Stimulated activated CD8-positive, alpha-beta memory T cell treated with anti-CD3 and anti-CD28 coated beads, Interleukin-2, amount 100 ng/mL, for 1 hour (primary cell): ENCODE results near the gene MSANTD2.
A peak's percentile ranks its signal among the peaks of the same experiment; 100 is the strongest.

Source experiments
- DNase-seq, 2 donors: peaks; one replicate each; pipeline ENCODE4 v3.0.0-alpha.2; 2020; ENCODE audit warnings: low read depth in 2 of 2

The MSANTD2 gene

DNA sequence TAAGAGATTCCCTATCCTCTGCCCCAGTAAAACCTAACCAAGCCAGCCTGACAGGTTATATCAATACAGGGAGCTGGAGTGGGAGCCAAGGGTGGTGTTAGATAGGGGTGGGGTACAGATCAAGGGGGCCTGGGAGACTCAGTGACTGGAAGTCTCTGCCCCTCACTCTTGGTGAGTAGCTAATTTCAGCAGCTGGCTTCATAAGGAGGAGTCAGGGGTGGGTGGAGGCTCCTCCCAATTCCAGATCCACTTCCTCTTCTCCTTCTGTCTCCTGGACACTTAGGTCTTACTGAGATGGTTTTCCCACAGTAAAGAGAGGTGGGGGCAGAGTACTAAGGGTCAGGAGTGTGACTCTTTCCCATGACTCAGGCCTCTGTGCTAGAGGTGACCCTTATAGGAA, 47.0 kb downstream of the MSANTD2 start:
- DNase-seq: no peak

DNA sequence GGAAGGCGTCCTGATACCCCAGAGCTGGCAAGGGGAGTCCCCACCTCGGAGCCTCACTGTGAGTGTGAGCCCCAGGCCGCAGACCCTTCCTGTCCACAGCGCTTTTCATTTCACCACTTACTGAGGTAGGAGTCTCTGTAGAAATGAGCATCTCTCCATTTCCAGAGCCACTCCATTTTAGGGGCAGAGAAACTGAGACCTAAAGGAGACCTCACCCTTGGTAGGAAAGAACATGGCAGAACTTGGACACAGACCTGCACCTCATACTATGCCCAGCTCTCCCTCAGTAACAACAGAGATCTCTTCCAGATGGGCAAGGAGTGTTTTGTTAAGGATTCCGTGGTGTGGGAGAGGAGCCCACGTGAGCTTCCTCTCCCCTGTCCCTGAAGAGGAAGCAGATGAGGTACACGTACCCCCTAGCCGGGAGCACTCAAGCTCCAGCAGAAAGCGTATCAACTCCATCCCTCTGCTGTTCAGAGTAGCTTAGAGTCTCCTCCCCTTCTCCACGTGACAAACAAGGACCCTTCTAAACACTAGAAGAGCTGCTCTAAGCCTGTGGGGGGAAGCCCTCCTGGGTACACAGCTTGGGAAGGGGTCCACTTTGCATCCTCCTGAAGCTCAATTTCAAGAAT, 47.6 kb downstream of the MSANTD2 start:
- no peak for DNase-seq

DNA sequence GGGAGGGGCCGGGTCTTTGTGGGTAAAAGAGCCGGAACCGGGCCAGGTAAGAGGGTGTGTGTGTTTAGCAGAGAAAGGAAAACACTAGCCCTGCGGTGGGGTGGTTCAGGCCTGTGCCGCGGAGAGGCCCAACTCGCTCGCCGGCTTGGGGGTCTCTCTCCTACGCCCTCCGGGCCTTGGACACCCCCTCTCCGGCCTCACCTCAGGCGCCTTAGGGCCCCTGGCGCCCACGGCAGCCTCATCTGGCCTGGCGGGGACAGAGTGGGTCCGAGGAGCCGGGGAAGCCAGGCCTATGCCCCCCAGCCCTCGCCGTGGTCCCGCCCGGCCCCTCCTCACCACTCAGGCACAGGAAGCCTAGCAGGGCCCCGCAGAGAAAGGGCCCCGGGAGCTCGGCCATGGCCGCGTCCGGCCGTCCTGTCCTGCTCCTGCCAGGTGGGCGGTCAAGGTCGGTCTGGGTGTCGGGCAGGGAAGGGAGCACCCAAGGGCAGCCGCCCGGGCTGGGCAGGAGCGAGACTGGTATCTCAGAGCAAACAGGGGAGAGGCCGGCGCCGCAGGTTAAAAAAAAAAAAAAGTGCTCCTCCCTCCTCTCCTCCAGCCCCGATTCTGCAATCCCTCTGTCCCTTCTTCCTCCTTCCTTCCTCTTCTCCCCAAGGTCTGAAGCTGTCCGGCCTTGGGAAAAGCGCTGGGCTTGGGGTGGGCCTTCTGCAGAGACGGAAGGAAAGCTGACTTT, 48.3 kb downstream of the MSANTD2 start, which contains the start of gene VSIG2:
TSS of gene VSIG2 (minus strand) at position 515 of the 730 bp plus-strand sequence. CDS start at position 397, 118 bp downstream.
- no peak for DNase-seq

DNA sequence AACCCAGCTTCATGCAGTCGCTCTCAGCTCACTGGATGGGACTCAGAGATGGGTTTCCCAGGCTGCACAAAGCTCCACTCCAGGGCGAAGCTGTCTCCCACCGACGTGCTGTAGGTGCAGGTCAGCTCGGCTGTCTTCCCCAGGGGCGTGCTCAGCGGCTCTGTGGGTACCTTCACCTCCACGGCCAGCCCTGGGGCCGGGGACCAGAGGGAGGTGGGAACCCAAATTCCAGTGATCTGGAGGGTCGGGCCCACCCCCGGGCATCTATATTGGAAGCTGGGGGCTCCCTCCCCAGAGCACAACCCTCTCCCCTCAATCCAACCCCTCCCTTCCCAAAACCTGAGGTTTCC, 48.8 kb downstream of the MSANTD2 start:
- DNase-seq: no peak

DNA sequence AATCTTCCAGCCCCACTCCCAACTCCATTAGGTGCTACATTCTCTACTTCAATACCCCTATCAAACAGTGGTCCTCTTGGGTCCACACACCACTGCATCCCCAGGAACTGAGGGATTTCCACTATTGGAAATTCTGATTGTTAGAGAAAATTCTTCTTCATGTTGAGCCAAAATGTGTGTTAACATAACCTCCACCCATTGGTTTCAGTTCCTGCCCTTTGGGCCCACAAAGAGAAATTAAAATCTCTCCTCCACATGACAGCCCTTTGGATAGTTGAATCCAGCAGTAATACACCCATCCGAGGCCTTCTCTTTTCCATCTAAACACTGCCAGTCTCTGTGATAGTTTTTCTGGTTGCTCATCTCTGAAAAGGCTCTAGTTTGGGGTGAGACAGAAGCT, 50.3 kb downstream of the MSANTD2 start:
- no peak for DNase-seq

DNA sequence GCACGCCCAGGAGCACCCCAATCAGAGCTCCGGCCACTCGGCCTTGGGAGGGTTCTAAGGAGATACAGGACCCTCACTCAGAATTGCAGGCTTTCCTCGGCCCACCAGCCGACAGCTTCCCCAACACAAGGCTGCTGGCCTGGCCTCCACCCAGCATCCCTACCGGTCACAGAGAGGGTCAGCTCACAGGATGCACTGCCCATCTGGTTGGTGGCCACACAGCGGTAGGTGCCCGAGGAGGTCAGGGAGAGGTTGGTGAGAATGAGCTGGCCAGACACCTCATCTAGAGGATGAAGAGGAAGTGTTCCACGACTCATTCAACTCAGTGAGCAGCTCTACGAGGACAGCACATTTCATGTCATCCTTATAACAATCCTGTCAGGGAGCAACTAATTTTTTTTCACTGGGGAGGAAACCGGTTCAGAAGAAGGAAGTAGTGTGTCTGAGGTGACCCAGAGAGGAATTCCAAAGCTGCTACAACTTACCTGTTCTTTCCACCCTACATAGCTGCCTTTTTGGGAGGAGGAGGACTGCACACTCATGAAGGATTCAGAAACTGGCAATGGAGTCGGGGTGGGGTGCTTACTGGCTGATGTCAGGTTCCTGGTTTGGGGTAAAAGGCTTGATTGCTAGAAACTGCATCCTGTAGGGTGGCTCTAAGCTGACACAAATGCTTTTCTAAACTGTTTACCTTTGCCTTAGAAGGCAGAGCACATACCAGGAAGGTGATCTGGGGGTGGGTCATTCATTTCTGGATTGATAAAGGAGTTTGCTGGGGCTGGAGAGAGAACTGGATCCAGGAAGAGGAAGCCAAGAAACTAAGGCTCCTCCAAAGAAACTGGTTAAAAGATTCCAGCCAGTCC, 51.5 kb downstream of the MSANTD2 start:
- no peak for DNase-seq

DNA sequence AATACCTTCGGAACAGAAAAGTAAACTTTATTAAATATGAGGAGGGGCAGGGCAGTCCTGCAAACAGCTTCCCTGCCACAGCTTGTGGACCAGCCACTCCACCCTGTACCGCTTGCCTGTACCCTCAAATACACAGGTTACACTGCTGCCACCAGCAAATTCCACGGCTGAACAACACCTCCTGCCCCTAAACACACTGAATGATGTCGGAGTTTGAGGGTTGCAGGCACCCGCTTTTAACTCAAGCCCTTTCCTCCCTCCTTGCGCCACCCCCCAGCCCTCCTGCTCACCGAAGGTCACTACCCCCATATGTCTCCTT, 52.1 kb downstream of the MSANTD2 start:
- no peak for DNase-seq

DNA sequence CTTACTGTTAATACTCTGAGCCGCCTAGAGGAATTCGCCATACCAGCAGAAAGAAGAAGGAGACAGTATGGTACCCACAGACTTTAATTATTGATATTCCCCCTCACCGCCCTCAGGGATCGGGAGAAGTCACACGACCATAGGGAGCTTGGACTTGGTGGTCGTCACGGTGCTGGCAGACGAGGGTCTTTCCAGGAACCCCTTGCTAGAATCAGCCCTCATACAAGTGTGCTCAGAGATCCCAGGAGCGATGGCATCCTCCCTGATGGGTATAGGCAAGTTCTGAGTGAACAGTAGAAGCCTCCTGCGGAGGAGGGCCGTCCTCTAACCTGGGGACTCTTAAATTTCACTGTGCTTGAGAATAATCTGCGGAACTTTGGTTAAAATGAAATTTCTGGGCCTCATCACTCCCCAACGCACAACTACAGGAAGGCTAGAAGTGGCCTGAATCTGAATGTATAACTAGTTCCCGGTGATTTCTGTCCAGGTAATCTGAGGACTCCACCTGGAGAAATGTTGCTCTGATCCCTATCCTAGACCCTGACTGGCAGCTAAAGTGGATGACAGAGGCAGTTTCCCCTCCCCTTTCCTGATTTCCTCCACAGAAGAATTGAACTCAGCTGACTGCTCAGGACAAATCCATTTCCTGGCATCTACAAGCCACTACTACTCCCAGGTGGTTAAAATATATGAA, 52.7 kb downstream of the MSANTD2 start:
- DNase-seq: no peak

DNA sequence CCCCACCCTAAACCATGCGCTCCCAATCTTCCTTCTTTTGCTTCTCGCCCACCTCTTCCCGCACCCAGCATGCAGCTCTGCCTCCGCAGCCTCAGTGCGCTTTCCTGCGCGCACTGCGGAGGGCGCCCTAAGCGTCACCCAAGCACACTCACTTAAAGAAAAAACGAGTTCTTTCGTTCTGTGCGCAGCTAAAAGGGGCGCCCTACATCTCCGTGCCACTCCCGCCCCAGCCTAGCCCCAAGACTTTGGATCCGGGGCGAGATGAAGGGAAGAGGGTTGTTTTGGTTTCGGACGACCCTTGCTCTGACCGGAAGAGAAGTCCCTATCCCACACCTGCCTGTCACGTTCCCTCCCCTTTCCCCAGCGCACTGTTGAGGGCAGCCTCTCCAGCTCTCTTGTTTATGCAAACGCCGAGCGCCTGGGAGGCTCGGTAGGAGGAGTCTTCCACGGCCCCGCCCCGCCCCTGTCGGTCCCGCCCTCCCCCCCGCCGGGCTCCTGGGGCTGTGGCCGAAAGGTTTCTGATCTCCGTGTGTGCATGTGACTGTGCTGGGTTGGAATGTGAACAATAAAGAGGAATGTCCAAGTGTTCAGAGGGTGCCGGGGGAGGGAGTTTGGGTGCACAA, 53.5 kb downstream of the MSANTD2 start:
- peak; percentile 57 to 66 for DNase-seq

DNA sequence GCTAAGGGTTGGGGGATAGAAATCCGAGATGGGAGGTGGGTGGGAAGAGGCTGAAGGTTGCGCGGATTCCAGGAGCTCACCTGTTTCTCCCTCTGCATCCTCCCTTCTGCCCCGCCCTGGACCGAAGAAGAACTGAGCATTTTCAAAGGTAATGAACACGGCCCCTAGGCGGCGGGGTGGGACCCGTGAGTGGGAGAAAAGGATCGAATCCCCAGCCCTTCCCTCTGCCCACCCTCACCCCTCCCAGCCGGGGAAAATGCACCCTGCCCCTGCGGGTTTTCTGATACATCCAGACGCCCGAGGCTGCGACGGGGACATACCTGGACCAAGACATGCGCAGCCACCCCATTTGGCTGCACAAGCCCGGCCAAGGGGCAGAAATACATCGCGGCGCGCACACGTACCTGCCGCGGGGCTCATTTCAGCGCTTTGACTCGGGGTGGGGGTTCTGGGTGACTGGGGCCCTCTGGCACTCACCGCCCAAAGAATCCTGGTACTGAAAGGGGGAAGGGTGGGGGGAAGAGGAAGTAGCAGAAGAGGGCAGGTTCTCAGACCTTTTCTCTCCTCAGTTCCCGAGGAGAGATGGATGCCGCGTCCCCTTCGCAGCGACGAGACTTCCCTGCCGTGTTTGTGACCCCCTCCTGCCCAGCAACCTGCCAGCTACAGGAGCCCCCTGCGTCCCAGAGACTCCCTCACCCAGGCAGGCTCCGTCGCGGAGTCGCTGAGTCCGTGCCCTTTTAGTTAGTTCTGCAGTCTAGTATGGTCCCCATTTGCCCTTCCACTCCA, 54.2 kb downstream of the MSANTD2 start:
- no peak for DNase-seq

DNA sequence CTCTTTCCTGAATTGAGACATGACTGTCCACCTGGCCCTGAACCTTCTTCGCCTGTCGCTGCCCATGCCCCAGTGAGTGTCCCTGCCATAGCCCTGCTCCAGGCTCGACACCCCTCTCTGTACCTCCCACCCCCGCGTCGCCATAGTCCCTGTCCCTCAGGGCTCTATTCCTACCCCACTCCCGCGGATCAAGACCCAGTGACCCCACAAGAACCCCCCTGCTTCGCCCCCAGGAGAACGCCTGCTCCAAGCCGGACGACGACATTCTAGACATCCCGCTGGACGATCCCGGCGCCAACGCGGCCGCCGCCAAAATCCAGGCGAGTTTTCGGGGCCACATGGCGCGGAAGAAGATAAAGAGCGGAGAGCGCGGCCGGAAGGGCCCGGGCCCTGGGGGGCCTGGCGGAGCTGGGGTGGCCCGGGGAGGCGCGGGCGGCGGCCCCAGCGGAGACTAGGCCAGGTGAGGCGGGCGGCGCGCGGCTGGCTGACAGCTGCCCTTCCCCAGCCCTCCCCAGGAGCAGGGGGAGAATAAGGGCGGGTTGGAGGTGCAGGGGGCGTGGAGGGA, 54.9 kb downstream of the MSANTD2 start:
- no peak for DNase-seq

DNA sequence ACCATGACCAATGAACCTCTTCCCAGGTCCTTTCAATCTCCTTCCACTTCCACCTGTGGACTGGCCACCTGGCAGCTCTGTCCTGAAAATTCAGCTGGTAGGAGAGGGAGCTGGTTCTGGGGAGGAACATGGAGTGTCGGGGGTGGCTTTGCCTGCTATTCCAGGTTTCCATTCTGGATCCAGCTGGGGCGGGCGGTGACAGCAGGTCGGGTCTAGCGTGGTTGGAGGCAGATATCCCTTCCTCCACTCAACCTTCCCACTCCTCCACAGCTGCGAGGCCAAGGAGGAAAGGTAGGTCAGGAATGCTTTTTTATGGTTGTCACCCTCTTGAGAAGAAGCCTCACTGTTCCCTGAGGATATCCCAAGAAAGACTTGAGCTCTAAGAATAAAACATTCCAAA, 57.2 kb downstream of the MSANTD2 start:
- DNase-seq: no peak

DNA sequence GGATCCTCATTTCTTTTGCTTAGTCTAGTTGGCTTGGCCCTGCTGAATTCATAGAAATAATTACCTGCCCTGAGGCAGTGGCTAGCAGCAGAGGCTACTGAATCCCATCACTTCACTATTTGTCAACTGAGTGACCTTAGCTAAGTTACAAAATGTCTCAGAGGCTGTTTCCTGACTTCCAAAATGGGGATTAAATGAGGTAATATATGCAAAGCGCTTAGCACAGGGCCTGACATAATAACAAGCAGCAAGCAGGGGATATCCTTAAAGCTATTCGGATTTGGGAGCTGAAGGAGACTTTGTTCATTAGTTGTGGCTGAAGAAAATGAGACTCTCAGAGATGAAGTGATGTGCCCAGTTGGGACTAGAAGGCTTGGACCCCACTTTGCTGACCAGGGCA, 57.7 kb downstream of the MSANTD2 start:
- DNase-seq: no peak

DNA sequence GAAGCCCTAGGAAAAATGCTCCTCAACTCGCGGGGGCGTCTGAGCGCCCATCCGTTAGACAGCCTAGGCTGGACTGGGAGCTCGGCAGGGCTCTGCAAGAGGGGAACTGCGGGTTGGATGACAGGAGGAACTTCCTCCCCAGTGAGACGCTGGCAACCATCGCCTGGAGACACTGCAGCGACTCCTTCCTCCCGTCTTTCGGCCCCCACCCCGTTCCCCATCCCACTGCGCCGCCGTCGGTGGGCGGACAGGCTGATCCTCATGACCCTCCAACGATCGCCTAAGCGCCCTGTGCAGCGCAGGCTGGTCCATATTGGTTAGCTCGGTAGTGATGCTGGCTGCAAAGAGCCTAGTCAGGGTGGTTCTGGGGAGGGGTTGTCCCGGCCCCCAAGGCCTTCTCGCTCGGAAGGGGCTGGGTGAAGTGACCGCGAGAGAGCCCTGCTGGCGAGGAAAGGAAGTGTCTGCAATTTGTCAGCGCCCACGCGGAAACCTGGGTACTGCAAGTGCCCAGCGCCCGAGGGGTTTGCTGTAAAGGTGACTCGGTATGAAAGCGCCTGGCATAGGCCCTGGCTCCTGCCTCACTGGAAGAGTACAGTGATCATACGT, 59.8 kb downstream of the MSANTD2 start:
- DNase-seq: peak in 1 of 2 donors; percentile 18

DNA sequence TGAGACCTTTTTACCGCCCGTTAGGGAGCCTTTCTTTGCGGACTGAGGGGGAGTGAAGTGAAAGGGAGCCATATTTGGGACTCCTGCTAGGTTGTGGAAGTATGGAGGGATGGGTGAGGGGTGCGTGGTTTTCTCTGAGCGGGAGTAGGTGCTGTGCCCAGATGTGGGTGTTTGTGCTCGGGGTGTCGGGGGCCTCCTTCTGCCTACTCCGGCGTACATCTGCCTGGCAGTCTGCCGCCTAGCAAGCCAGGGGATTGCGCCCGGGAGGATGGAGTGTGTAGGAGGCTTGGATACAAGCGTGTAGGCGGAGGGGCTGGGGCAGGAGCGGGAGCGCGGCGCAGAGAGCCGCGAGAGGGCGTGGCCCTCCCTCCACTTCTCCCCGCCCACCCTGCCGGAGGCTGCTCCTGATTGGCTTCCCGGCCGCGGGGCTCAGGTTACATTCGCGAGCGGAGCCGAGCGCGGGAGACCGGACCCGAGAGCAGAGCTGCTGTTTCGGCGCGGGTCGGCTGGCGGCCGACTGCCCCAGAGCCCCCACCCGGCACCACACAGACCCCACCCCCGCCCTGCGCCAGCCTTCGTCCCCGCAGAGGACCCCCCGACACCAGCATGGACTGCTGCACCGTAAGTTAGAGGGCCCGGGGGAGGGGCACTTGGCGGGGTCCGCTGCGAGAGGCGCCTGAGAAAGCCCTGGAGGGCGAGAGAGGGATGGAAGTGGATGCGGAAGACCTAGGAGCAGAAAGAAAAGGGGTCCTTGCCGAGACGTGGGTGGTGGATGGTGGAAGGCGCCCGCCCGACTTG, 60.5 kb downstream of the MSANTD2 start, which contains the start of gene NRGN:
TSS of gene NRGN (plus strand) at position 464 of the 798 bp plus-strand sequence. CDS start at position 607, 143 bp downstream.
- peak; percentile 64 to 75 for DNase-seq

DNA sequence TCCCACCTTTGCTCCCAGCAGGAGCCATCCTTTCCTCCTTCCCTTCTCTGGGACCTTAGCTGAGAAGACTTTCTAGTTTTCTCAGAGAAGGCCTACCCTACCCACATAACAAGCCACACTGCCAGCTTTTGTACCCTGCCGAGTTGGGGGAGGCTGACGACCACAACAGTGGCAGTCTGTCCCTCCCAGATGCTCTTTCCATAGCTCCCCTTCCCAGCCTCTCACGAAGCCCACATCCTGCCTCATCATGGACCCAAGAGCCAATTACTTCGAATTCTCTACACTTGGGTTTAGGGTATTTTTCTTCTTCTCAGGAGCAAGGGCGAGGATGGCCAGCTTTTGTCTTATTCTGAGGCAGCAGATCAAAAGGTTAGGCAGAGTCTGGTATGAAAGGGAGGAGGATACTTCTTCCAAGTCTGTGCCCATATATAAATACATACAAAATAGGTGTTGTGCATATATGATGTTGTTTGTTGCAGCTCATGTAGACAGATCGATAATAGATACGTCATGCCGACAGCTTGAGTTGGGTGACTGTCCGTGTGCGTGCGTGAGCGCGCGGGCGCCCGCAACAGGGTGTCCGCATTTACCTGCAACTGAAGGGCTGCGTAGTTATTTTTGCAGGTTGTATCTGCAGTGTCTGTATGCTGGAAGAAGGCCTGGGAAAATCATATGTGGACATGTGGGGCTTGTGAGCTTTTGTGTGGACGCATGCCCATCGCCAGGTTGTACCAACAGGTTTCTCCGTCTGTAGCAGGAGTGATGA, 61.3 kb downstream of the MSANTD2 start:
- DNase-seq: no peak

DNA sequence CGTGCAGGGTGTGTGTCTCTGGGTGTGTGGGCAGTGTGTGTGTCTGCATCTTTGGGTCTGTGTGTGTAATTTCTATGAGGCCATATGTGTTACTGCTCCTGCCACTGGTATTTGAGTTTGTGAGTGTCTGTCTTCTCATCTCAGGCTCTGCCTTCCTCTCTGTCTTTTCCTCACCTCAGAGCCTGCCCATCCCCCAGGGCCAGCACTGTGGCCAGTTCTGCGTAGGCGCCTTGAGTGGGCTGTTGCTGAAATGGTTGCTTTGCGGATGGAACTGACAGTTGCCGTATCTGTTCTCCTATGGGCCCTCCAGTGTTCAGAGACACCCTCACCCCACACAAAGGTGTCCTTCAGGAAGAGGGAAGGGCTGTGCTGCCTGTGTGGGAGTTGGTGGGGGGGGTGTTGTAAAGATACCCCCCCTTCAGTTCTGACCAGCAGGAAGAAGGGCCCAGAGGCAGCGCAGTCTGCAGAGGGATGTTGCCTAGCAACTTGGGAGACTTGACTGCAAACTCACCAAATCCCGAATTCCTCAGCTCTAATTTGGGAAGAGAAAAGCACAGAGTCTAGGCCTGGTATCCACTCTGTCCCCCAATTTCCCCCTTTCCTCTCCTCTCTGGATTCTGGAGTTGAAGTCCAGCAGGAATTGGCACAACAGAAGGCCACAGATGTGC, 62.4 kb downstream of the MSANTD2 start:
- no peak for DNase-seq

DNA sequence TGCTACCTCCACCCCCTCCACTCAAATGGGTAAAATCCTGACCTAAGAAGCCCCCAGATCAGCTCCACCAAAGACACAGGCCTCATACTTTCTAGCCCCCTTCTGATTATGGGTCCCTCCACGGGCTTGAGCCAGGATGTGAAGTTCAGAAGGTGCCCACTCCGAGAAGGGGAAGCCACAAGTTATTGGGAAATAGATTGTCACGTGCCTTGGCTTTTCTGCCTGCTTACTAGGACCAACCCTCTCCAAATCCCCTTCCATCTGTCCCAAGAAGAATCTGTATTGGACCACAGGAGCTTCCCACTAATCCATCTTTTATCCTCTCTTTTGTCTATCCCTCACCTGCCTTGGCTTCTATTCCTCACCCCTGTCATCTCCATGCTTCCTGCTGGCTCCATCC, 63.5 kb downstream of the MSANTD2 start:
- no peak for DNase-seq
